Activated CD8-positive, alpha-beta T cell treated with anti-CD3 and anti-CD28 coated beads for 36 hours (primary cell): ENCODE data around the gene HELZ2. TPM values are rescaled to one million over a fixed set of nuclear protein-coding genes. Genes with fewer than 3 reads are reported as not detected.

Source experiments
- ATAC-seq: fragments of 200-7000 bp; cut with Tn5 transposase; one replicate; pipeline ENCODE4 v1.10.0; 2021; ENCODE audit warnings: mild to moderate bottlenecking, moderate library complexity
- CTCF ChIA-PET: fragments of 350-600 bp; sonication (Branson Sonifier 250); formaldehyde crosslinking; loops from one replicate; lab custom pipeline; 2021; ENCODE audit warnings: antibody characterized with exemption; lab: Charles Lee
- POLR2A ChIA-PET: fragments of 350-600 bp; sonication (Branson Sonifier 250); formaldehyde crosslinking; loops from one replicate; lab custom pipeline; 2021; ENCODE audit warnings: antibody characterized with exemption; lab: Charles Lee
- DNase-seq: peaks from one replicate; pipeline ENCODE4 v3.0.0-alpha.2; 2020
- H3K27ac Mint-ChIP-seq: one replicate; pipeline ENCODE4 v1.8.0; 2021; ENCODE audit warnings: mild to moderate bottlenecking, mixed read lengths
- H3K27me3 Mint-ChIP-seq: one replicate; pipeline ENCODE4 v1.8.0; 2021; ENCODE audit warnings: mixed read lengths
- H3K36me3 Mint-ChIP-seq: one replicate; pipeline ENCODE4 v1.8.0; 2021; ENCODE audit warnings: low read depth, mixed read lengths
- H3K4me1 Mint-ChIP-seq: one replicate; pipeline ENCODE4 v1.8.0; 2021; ENCODE audit warnings: low read depth, mixed read lengths
- H3K4me3 Mint-ChIP-seq: one replicate; pipeline ENCODE4 v1.8.0; 2021; ENCODE audit warnings: mild to moderate bottlenecking, moderate library complexity, mixed read lengths
- H3K9me3 Mint-ChIP-seq: one replicate; pipeline ENCODE4 v1.8.0; 2021; ENCODE audit warnings: mixed read lengths
- intact Hi-C: fragments of 100-400 bp; cut with micrococcal nuclease; formaldehyde crosslinking; loops from one replicate; pipeline ENCODE4 v1.10.0; 2022
- total RNA-seq, 2 experiments: library from RNA; stranded (reverse); gene quantifications; one replicate each; pipeline ENCODE4 v1.2.3, GENCODE V29; 2021
- TF ChIP-seq, protein P1 (sequence below): fragments of 200-600 bp; IDR thresholded peaks from one replicate; pipeline ENCODE4 v1.8.0; 2022; ENCODE audit warnings: antibody characterized with exemption, mild to moderate bottlenecking

HELZ2 gene
- total RNA-seq, 2 experiments from 2014 or later = 14.3 to 17.6 TPM

DNA sequence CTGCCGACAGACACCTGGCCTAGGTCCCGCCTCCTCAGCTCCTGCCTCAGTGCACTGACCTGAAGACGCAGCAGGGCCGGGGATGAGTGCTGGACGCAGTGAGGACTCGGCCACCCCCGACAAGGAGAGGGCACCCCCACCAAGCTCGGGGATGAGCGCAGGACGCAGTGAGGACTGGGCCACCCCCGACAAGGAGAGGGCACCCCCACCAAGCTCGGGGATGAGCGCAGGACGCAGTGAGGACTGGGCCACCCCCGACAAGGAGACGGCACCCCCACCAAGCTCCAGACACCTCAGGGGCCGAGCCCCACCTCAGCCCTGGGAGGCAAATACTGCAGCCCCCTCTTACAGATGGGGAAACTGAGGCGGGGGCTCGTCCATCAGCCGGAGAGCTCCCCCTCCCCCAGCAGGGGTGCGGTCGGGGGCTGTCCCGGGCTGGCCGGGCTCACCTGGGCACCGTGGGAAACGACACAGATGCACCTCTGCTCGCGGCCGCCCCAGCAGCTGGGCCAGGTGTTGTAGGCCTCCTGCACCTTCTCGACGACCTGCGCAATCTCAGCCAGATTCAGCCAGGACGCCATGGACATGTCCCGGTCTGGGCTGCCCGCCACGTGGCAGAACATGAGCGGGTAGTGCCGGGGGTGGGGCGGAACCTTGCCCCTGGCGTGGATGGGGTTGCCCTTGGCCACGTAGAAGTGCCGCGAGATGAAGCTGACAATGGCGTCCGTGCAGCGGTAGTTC, 7.5 kb downstream of the HELZ2 start:
- no peaks in the 10 kb centered on the region for H3K27me3 Mint-ChIP-seq
- TF ChIP-seq, protein P1, sequence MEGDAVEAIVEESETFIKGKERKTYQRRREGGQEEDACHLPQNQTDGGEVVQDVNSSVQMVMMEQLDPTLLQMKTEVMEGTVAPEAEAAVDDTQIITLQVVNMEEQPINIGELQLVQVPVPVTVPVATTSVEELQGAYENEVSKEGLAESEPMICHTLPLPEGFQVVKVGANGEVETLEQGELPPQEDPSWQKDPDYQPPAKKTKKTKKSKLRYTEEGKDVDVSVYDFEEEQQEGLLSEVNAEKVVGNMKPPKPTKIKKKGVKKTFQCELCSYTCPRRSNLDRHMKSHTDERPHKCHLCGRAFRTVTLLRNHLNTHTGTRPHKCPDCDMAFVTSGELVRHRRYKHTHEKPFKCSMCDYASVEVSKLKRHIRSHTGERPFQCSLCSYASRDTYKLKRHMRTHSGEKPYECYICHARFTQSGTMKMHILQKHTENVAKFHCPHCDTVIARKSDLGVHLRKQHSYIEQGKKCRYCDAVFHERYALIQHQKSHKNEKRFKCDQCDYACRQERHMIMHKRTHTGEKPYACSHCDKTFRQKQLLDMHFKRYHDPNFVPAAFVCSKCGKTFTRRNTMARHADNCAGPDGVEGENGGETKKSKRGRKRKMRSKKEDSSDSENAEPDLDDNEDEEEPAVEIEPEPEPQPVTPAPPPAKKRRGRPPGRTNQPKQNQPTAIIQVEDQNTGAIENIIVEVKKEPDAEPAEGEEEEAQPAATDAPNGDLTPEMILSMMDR = no peak
- no peak overlapping the region for H3K27ac Mint-ChIP-seq
- CTCF ChIA-PET = interaction anchor here (0.6 to 1.4 kb wide), 2 partner anchors 61 to 298 kb away, joined by 3 read pairs; partner anchors contain the start of gene GMEB2
- DNase-seq (no peak), ATAC-seq (no peak)
- intact Hi-C loops = no loop called here
- POLR2A ChIA-PET = interaction anchor here (0.6 to 1.0 kb wide), 3 partner anchors 9 to 22 kb away, joined by 3 to 4 read pairs (median 4); no protein-coding TSS in a partner anchor
- H3K36me3 Mint-ChIP-seq = no peaks in the 10 kb centered on the region
- no peaks in the 10 kb centered on the region for H3K9me3 Mint-ChIP-seq
- H3K4me3 Mint-ChIP-seq = no peak overlapping the region
- peaks cover 18% of the 10 kb centered on the region for H3K4me1 Mint-ChIP-seq

DNA sequence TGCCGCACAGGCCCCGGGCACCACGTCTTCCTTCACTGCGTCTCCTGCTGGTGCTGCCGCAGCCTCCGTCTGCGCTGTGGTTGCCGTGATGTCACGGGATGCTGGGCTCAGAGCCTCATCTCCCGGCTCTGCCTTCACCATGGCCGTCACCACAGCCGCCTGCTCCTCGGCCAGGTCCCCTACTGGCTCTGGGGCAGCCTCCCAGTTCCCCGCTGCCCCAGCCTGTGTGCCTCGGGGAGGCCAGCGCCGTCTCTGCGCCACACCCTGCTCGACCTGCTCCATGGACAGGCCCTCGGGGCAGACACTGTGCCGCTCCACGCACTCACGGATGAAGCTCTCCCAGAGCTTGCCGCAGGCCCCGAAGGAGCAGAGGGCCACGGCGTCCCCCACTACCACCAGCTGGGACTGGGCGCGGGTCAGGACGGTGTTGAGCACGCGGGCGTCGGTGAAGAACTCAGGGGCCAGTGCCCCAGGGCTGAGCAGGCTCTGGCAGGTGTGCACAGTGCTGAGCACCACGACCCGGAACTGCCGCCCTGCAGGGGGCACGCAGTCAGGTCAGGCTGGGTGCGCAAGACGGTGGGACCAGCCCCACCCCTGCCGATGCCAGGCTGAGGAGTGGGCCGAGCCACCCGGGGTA, 8.2 kb downstream of the HELZ2 start:
- no peak overlapping the region for H3K27ac Mint-ChIP-seq
- ChIA-PET CTCF (interaction anchor here (1.5 kb wide), 1 partner anchor 28 kb away, joined by 5 read pairs; no protein-coding TSS in a partner anchor), POLR2A (interaction anchor here (0.6 kb wide), 2 partner anchors 21 to 572 kb away, joined by 3 read pairs; no protein-coding TSS in a partner anchor)
- no peak for ATAC-seq
- H3K36me3 Mint-ChIP-seq = no peaks in the 10 kb centered on the region
- peaks cover 18% of the 10 kb centered on the region for H3K4me1 Mint-ChIP-seq
- DNase-seq = no peak
- no peak overlapping the region for H3K4me3 Mint-ChIP-seq
- TF ChIP-seq, protein P1 = no peak
- no peaks in the 10 kb centered on the region for H3K27me3 Mint-ChIP-seq
- H3K9me3 Mint-ChIP-seq = no peaks in the 10 kb centered on the region
- intact Hi-C loops = no loop called here

DNA sequence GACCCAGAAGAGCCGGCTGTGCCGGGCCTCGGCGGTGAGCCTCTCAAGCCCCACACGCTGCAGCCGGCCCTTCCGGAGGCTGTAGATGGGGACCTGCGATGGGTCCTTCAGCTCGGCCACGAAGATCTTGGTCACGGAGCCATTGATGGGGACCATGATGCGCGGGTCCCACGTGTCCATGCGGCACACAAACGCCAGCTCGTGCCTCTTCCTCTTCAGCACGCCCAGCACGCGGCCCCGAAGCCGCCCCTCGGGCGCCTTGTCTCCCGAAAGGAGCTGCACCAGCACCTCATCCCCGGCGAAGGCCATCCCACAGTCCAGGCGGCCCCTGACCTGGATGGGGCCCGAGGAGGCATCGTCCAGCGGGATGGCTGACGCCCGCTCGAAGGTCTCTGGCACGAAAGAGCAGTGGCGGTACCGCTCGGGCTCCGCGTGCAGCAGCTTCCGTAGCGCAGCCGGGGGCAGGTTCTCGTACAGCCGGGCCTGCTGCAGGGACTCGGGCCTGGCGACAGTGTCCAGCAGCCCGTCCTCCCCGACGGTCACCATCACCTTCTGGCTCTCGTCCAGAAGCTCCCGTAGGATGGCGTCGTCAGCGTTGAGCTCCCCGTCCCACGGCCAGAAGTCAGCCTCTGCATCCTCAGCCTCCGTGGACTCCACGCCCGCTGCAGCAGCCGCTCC, 8.9 kb downstream of the HELZ2 start:
- H3K4me1 Mint-ChIP-seq = peaks cover 18% of the 10 kb centered on the region
- H3K4me3 Mint-ChIP-seq = no peak overlapping the region
- H3K9me3 Mint-ChIP-seq = no peaks in the 10 kb centered on the region
- ATAC-seq (no peak), DNase-seq (no peak)
- peaks cover 3% of the 10 kb centered on the region for H3K36me3 Mint-ChIP-seq
- intact Hi-C loops = no loop called here
- no peaks in the 10 kb centered on the region for H3K27me3 Mint-ChIP-seq
- POLR2A ChIA-PET = interaction anchor here (0.6 kb wide), 1 partner anchor 573 kb away, joined by 3 read pairs; no protein-coding TSS in a partner anchor
- TF ChIP-seq, protein P1 = no peak
- no peak overlapping the region for H3K27ac Mint-ChIP-seq
- CTCF ChIA-PET = interaction anchor here (1.5 kb wide), 1 partner anchor 27 kb away, joined by 5 read pairs; no protein-coding TSS in a partner anchor

DNA sequence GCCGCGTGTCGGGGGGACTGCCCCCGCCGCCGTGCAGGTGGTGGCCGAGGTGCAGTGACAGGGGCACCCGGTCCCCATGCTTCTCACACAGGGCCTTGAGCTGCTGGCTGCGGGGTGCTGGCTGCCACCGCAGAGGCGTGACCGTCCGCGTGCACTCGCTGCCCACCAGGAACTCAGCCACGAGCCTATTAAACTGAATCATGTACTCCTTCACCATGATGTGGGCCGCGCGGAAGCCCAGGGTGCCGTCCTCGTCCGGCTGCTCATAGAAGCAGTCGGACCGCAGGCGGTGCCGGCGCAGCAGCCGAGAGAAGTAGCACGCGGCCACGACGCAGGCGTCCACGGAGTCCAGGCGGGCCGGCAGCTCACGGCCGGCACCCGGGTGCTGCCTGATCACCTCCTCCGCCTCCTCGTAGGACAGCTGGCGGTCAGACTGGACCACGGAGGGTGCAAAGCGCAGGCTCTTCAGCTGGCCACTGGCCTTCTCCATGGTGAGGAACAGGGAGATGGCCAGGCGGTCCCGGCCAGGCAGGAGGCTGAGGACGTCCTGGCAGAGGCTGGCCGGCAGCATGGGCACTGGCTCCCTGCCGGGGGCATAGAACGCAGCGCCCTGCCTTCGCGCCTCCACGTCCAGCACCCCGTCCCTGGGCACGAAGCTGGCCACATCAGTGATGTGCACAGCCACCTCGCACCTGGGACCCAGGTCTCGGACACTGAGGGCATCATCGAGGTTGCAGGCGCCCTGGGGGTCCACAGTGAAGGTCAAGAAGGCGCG, 9.8 kb downstream of the HELZ2 start:
- POLR2A ChIA-PET = no interaction called here
- Mint-ChIP-seq H3K4me1 (peaks cover 17% of the 10 kb centered on the region), H3K4me3 (no peak overlapping the region), H3K27me3 (no peaks in the 10 kb centered on the region), H3K36me3 (peaks cover 3% of the 10 kb centered on the region), H3K27ac (no peak overlapping the region), H3K9me3 (no peaks in the 10 kb centered on the region)
- ATAC-seq = no peak
- intact Hi-C loops = no loop called here
- CTCF ChIA-PET = interaction anchor here (1.5 kb wide), 1 partner anchor 26 kb away, joined by 5 read pairs; no protein-coding TSS in a partner anchor
- DNase-seq = no peak
- TF ChIP-seq, protein P1 = no peak
